Measurements from ENCODE around the gene ZNF578. TPM values are rescaled to one million over a fixed set of nuclear protein-coding genes. Genes with fewer than 3 reads are reported as not detected.

The ZNF578 gene
- total RNA-seq, 120 experiments from 2014 or later, result 1.8 to 7.7 (median 3.4) TPM

Other genes starting within 250 kb of the ZNF578 start
- gene ZNF766, start 184.0 kb upstream of the ZNF578 start, total RNA-seq, result 10 to 100 TPM; 10.8 to 24.9 (median 15.6) TPM
- gene ZNF480, start 156.4 kb upstream of the ZNF578 start, total RNA-seq, result 10 to 100 TPM in 8 of 120 experiments, 1 to 10 TPM in 112; 3.2 to 11.3 (median 6.9) TPM
- 10 to 100 TPM in 79 of 120 experiments, 1 to 10 TPM in 41; 4.9 to 19.2 (median 10.9) TPM for gene ZNF610, start 117.3 kb upstream of the ZNF578 start, total RNA-seq
- gene ZNF880, start 83.6 kb upstream of the ZNF578 start, total RNA-seq, result 10 to 100 TPM; 22.0 to 43.6 (median 31.5) TPM
- gene ZNF528, start 55.7 kb upstream of the ZNF578 start, total RNA-seq, result 100 to 1,000 TPM in 1 of 120 experiments, 10 to 100 TPM in 119; 47.0 to 103 (median 71.7) TPM
- 1 to 10 TPM; 1.3 to 9.5 (median 4.3) TPM for gene ZNF534, start 24.4 kb upstream of the ZNF578 start, total RNA-seq
- gene ZNF808, start 74.1 kb downstream of the ZNF578 start, total RNA-seq, result 10 to 100 TPM; 16.2 to 39.5 (median 27.7) TPM
- gene ZNF701, start 116.7 kb downstream of the ZNF578 start, total RNA-seq, result 10 to 100 TPM; 11.8 to 41.0 (median 20.6) TPM
- gene ZNF83, start 184.8 kb downstream of the ZNF578 start, total RNA-seq, result 100 to 1,000 TPM in 2 of 120 experiments, 10 to 100 TPM in 118; 30.2 to 101 (median 53.8) TPM

Measured in dorsolateral prefrontal cortex (tissue), 118 donors.